DMS153 (cell line): ENCODE measurements around the gene TUBGCP2.
A peak's percentile ranks its signal among the peaks of the same experiment; 100 is the strongest.

Source experiments
- DNase-seq: peaks from one replicate; lab custom pipeline; 2025; lab: John Stamatoyannopoulos, UW

TUBGCP2 gene

DNA sequence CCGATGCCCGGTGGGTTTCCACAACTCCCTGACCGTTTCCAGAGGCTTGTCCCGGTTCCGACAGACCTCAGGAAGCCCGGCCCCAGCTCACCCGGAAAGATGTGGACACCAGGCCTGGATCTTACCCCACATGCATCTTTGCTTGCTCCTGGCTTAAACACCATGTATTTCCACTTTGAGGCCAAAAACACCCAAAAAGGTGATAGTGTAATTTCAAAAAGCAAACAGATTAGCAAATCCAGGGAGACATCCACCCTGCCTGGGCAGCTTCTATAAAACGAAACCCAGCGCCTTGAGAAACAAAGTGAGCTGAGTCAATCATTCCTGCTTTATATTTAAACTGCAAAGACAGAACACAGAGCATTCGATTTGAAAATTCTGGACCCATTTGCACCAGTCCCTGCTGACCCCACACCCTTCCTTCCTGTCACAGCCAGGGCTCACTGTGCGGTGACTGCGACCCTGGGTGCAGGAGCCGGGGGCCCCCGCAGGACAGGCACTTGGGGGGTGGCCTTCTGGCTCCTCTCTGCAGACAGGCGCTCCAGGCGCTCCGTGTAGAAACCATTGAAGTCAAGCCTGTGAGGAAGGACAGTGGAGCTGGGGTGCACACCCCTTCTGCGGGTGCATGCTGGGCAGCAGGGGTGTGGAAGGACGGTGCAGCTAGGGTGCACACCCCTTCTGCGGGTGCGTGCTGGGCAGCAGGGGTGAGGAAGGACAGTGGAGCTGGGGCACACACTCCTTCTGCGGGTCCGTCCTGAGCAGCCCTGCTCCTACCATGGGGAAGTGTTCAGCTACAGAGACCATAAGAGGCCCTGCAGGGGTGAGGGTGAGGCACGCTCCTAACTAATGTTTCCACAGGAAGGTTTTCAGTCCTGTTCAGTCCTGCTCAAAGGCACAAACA is 29.1 kb downstream of the TUBGCP2 start:
- DNase-seq: no peak

DNA sequence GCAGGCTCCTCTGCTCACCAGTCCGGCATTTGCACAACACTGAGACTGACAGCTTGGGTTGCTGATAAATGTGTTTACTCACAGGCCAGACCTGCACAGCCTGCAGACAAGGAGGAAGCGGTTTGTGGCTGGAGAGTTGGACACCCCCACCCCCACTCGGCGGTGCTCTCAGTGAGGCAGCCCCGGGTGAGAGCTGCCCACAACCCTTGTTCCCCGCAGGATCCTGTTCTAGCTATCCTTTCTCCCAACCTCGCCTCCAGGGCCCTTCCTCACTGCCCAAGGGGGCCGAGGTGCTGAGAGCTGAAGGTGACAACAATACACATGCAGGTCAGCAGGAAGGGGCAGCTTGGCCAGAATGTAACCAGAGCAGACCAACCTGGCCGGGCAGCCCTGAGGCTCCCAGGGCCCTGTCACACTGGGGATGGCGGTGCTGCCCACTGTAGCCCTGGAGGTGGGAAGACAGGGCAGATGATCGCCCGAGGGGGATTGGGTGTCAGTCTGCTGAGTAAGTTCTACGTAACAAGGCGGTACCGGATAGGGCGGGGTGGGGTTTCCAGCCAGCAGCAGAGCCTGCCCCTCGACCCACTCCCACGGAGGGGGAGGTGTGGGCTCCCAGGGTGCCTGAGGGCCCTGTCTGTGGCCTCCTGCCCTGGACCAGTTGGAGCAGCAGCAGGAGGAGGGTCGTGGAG is 30.0 kb downstream of the TUBGCP2 start:
- DNase-seq: peak; percentile 40

DNA sequence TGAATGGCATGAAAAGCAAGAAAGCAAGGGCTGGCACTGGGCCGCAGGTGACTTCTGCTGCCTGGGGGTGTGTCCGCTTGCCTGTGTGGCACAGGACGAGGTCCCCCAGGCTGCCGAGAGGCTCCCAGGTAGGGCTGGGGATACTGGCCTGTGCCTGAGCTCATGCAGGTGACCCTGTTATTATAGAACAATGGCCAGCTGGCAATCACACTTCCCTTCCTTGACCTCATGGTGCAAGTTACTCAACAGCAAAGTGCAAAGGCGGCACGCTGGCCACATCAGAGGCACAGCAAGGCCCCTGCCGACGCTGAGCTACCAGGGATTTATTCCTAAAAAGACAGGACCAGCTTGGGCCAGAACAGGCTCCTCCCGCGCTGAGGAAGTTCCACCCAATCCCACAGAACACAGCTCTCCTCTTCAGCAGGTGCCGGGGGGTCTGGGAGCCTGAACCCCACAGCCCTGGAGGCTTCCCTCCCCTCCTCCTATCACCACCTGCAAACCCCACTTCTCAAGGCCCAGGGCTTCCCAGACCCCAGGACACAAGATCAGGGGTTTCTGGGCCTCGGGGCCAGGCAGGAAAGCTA is 30.6 kb downstream of the TUBGCP2 start:
- DNase-seq: no peak

DNA sequence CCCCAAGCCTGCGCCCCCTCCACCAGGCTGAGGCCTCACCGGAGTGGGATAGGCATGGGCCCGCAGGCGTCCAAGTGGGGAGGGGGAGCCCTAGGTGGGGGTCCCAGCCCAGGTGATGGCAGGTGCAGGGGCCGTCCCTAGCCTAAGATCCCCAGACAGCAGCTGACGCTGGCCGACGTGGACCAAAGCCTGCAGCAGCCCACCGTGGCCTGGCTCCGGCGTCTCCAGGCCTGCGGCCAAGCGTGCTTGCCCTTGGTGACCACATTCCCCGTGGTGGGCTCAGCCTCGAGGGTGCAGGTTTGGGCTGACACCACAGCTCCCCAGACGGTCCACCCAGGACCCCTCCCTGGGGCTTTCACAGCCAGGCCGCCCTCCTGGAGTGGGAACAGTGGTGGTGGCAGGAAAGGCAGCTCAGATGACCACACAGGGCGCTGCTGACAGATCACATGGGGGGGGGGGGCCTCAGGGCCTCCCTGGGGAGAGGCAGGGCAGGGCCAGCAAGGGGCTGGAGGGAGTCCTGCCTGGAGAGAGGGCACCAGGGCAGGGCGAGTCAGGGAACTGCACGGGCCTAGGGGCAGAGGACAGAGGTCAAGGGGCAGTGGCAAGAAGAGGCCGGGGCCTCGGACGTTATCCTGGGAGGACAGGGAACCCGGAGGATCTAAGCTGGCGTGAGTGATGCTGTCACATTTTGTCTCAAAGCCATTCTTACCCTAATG is 31.2 kb downstream of the TUBGCP2 start:
- no peak for DNase-seq

DNA sequence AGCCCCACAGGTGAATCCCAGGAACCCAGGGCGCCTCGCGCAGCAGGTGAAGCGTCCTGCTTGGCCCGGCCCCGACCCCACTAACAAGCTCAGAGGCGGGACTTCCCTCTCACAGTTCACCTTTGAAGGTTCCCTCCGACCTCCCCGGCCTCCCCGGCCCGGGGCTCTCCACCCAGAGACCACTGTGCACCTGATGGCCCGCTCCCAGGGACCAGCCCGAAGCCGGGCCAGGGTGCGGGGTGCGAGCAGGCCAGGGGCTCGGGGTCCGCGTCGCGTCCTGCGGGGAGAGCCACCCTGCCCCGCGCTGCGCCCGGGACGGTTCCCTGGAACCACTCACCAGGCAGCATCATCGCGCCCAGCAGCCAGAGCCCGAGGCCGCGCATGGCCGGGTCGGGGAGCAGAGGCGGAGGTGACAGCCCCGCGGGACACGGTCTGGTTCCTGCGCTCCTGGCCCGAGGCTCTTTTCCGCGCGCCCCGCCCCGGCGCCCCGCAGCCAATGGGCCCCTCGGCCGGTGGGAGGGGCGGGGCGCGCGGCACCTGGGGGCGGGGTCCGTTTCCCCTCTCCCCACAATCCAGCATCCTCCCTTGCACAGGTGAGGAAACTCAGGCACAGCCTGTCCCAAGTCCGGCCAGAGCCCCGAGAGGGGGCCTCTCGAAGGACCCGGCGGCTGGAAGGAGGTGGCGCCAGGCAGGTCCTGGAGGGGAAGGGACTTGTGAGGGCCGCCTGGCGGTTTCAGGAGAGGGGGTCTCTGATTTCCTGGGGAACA is 32.1 kb downstream of the TUBGCP2 start, which contains the start of gene ADAM8:
Gene ADAM8 (minus strand): TSS at position 434 of the 767 bp plus-strand sequence. CDS start 51 bp downstream, at position 383.
- no peak for DNase-seq

DNA sequence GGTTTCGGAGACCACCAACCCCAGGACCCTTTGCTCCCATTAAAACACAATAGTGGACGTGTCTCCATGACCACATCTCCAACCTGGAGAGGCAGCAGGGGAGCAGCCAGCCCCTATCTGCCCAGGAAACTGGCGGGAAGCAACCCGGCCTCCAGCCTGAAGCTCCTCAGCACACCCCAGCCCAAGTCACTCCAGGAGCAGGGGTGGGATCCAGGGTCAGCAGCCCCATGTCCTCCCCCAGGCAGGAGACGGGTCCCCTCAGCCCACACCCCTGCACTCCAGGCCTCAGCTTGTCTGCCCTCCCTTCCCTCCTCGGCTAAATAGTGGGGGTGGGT is 32.6 kb downstream of the TUBGCP2 start:
- DNase-seq: no peak

DNA sequence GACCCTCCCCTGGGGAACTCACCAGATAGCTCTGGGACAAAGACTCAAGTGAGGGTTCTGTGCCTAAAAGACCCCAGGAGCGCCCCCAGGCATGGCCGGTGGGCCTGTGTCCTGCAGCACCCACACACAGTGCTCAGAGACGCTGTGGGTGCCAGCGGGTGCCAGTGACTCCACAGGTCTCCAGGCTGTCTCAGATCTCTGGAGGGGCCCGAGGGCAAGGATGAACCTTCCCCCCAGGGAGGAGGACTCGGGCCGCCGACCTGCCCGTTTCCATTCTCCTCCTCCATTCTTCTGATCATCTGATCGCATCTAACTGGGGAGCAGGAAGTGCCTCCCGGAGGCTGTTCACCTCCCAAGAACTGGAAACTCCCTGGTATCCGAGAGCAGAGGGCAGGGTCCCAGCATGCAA is 33.0 kb downstream of the TUBGCP2 start:
- DNase-seq: no peak

DNA sequence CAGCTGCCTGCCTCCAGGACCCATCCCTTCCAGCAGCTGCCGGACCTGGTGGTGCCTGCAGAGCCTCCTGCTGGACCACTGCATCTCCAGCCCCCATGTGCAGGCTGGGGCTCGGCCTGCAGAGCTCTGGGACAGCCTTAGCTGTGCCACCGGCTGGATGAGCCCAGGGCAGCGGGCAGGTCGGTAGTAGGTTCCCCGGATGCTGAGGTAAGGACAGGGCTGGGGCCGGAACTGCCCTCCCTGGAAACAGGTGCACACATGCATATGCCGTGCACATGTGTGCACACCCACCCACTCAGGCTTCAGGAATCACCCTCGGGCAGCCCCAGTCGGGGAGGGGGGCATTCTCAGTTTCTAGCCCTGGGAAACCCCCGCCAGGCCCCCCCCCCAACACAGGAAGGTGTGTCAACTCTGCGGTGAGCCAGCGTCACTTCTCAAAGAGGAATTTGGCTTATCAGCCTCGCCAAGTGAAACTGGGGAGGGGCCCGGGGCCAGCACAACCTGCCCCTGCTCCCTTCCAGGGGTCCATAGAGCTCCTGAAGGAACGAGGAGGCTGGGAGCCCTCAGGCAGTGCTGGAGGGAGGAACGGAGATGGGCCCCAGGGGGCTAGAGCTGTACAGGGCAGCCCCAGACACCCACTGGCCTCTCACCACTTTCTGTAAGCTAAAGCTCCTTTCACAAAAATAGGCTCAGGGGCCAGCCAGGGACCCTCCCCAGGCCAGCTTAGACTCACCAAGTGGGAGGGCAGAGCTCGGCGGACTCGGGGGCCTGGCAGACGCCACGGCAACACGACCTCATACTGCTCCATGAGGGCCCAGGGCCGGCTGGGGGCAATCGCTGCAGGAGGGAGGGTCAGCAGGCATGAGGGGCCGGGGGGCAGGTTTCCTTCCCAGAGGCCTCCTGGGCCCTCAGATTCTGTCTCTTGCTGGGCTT is 33.7 kb downstream of the TUBGCP2 start:
- no peak for DNase-seq

DNA sequence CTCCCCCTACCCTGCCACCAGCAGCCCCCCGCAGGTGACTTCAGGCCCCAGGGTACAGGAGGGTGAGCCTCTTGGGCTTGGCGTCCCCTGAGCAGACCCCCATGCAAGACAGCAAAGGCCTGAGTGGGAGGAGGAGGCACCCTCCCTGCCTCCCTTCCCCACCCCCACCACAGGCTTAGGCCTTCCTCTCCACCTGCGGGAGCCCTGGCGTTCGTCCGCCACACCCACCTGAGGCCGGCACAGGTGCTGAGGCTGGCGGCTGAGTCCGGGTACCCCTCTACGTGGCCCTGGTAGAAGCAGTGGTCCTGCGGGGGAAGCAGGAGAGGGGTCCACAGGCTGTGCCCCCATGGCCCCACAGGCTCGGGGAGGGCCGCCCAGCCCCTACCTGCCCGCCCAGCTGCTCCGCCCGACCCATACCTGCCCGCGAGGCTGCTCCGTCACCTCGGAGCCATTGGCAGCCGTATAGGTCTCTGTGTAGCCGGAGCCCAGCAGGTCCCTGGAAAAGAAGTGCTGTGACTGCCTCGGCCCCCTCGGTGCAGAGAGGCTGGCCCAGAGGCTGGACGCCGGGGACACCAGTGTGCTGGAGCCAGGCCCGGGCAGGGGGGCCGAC is 35.0 kb downstream of the TUBGCP2 start:
- DNase-seq: no peak

DNA sequence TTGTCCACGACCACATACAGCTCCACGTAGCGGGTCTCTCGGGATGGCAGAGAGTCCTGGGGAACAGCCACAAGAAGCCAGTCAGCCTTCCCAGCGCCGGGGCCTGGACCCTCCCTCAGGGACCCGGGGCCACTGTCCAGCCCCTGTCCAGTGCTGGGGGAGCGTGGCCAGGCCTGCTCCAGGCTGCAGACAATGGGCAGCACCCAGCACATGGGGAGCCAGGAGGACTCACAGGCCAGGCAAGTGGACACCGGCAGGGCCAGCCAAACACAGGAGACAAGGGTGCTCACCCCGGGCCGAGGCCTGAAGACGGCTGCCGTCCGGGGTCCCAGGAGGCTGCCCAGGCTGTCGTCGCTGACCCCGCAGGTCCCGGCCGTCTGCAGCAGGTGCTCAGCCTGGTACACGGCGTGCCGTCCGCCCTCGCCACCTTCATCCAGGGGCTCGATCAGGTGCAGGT is 35.7 kb downstream of the TUBGCP2 start:
- no peak for DNase-seq

DNA sequence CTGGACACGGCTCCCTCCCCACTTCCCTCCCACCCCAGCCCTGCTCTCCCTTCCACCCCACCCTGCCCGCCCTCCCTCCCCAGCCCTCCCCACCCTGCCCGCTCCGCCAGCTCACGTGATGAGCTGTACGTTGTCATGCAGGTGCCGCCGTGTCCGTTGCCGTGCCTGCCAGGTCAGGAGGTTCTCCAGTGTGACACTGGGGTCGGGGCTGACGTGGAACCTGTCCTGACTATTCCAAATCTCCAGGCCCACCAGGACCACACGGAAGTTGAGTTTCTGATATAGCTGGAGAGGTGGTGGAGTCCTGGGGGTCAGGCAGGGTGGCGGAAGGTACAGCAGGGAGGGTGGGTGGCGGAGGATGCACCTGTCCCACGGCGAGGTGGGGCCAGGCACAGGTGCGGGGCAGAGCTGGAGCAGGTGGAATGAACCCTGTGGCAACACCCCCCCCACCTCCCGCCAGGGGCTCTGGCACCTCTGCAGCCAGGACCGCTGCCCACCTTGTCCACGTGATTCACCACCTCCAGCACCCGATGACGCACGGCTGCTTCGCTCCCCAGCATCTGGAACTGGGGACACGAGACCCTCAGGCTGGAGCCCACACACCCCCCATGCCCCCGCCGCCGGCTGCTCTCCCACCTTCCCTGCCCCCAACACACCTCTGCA is 36.2 kb downstream of the TUBGCP2 start:
- no peak for DNase-seq

DNA sequence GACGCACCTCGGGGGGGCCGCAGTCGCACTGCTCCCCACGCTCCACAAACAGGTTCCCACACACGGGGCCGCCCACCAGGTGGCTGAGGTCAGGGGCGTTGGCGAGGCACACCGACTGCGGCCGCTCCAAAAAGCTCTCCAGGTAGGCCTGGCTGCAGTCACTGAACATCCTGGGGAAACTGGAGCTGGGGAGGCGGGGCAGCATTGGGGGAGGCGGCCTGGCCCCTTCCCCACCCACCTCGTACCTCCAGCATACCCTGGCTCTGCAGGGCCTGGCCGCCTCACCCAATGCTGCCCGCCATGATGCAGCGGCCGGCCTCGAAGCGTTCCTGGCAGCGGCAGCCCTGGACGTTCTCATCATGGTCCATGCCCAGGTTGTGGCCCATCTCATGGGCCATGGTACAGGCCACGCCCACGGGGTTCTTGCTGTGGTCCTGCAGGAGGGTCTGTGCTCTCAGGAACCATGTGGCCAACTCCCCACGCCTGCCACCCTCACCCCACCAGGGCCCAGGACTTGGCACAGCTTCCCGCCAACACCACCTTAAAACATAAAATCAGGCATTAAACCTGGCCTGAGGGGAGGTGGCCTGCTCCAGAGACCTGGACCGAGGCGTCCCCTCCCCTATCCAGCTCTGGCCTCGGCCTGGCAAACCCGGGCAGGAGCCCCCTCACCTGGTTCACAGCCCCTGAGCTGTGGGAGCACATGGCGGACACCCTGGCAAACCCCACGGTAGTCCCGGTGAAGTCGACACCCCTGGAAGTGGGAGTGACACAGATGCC is 37.0 kb downstream of the TUBGCP2 start:
- DNase-seq: no peak

DNA sequence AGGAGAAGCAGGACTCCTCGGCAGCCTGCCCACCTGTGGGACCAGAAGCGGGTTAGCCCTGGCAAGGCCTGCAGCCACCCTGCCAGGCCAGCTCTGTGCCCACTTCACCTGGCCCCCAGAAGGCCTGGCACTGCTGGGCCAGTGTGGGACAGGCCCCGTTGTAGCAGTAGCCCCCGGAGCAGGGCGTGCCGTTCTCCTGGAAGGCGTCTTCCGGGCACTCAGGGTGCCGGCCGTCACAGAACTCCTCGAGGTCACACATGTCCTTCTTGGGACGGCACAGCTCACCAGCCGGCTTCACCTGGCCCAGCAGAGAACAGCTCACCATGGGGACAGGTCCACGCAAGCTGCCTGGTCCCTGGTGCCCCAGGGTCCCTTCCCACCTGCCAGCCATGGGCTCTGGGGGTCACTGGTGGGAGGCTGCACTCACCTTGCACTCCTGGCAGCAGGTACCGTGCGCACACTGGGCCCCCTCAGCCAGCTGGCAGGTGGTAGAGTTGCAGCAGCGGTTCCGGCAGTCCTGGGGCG is 37.8 kb downstream of the TUBGCP2 start:
- DNase-seq: no peak

DNA sequence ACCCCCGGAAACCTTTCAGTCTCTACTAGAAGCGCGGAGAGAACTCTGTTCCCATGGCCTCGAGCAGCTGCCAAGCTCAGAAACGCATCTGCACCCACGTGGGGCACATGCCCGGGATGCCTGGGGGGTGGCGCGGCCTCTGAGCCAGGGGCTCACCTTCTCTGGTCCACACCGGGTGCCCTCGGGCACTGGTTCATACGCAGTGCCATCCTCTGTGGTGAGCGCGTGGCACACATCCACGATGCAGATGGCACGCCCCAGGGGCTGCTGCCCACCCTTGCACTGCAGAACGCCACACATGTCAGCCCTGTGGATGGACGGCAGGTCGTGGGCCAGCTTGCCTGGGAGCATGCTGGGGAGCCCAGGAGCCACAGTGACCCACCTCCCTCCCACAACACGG is 38.5 kb downstream of the TUBGCP2 start:
- DNase-seq: no peak

DNA sequence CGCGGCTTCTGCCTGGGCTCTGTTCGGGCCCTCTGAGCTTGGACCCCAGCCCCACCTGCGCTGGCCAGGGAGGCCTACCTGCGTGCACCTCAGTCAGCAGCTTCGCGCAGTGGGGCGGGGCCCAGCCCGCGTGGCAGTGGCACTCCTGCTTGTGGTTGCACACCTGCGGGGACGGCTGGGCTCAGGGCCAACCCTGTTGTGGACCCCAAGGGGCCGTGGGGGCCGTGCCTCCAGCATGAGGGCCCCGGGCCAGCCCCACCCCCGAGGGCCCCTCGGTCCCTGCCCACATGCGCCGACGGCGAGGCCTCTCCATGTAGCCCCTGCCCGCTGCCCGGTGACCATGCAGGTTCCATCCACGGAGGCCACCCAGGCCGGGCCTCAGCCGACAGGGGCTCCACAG is 39.3 kb downstream of the TUBGCP2 start:
- no peak for DNase-seq

DNA sequence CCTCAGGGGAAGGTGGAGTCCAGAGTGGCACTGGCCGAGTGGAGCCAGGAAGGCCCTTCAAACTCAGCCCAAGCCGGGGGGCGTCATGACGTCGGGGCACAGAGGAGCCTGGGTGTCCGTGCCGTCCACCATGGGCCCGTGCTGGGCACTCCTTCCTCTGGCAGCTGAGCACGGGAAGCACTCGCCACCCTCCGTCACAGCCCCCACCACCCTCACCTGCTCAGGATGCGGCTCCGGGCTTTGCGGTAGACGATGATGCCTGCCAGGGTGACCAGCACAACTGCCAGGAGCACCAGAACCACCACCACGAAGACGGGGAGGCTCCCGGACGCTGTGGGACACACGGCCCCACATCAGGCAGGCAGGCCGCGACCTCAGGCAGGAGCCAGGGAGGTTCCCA is 40.1 kb downstream of the TUBGCP2 start:
- no peak for DNase-seq

DNA sequence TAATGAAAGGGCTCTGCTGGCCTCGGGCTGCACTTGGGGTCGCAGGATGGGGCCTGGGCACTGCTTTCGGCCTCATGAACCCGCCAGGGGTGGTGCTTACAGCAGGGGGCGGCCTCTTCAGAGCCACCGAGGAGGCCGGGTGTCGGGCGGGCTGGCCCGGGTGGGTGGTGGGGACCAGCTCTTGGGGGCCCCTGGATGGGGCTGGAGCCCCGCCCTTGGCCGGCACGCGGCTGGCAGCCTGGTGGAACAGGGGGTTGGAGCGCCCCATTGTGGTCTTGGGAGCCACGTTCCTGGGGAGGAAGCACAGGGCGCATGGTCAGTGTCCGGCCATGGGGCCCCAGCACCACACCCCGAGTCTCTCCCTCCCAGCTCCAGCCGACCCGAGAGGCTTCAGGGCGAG is 40.8 kb downstream of the TUBGCP2 start:
- DNase-seq: no peak

DNA sequence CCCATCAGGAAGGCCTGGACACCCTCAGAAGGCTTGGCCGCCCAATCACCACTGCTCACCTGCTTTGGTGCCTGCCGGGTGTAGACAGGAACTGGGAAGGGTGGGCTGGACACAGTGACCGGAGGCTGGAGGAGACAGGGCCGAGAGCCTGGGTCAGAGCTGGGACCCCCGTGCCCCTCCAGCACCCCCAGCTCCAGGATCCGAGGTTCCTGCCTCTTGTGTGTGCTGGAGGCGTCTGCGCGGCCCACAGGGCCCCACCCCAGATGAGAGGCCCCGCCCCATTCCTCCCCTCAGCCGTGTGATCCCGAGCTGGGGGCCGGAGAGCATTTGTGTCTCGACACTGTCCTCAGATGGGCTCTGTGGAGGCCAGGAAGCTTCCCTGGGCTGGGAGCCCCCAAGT is 41.4 kb downstream of the TUBGCP2 start:
- DNase-seq: no peak
